BLaER1 (cell line): Measurements from ENCODE around the gene HP.
"Not testable (repeated sequence)": the region's sequence is repeated elsewhere in the genome, so short reads cannot be mapped to it uniquely, and the experiment has no call there.

Experiments used
- H3K27ac ChIP-seq: shearing (Covaris generic); formaldehyde crosslinking; 2 replicates; pipeline ENCODE4 v1.8.1; 2022
- H3K27me3 ChIP-seq: shearing (Covaris generic); formaldehyde crosslinking; 2 replicates; pipeline ENCODE4 v1.8.1; 2022
- H3K36me3 ChIP-seq: shearing (Covaris generic); formaldehyde crosslinking; 2 replicates; pipeline ENCODE4 v1.8.1; 2022
- H3K4me1 ChIP-seq: shearing (Covaris generic); formaldehyde crosslinking; 2 replicates; pipeline ENCODE4 v1.8.1; 2022
- H3K4me2 ChIP-seq: shearing (Covaris generic); formaldehyde crosslinking; 2 replicates; pipeline ENCODE4 v1.8.1; 2022
- H3K4me3 ChIP-seq: shearing (Covaris generic); formaldehyde crosslinking; 2 replicates; pipeline ENCODE4 v1.8.1; 2022
- H3K9ac ChIP-seq: shearing (Covaris generic); formaldehyde crosslinking; 2 replicates; pipeline ENCODE4 v1.8.1; 2022
- H3K9me3 ChIP-seq: shearing (Covaris generic); formaldehyde crosslinking; 2 replicates; pipeline ENCODE4 v1.8.1; 2022
- H4K20me1 ChIP-seq: shearing (Covaris generic); formaldehyde crosslinking; 2 replicates; pipeline ENCODE4 v1.8.1; 2022
- Cebpa-rat ChIP-seq: shearing (Covaris generic); IDR thresholded peaks from 2 replicates; pipeline ENCODE4 v1.8.1; 2022

Gene HP

GRCh38 chr16:72060405-72060804, 6.1 kb downstream of the HP start:
- Histone ChIP-seq H3K9ac (no peak overlapping the region), H3K27me3 (no peaks in the 10 kb centered on the region), H3K4me2 (no peak overlapping the region), H3K27ac (no peak overlapping the region), H4K20me1 (no peaks in the 10 kb centered on the region), H3K4me1 (no peaks in the 10 kb centered on the region), H3K36me3 (0 out of 2 replicates have a peak, but pooled peaks cover 8% of the 10 kb centered on the region), H3K4me3 (no peak overlapping the region), H3K9me3 (no peaks in the 10 kb centered on the region)
- TF ChIP-seq Cebpa-rat: no peak

GRCh38 chr16:72061564-72061963, 7.3 kb downstream of the HP start:
- Histone ChIP-seq H3K4me3 (no peak overlapping the region), H3K36me3 (0 out of 2 replicates have a peak, but pooled peaks cover 8% of the 10 kb centered on the region), H3K9ac (no peak overlapping the region), H3K9me3 (no peaks in the 10 kb centered on the region), H3K4me1 (no peaks in the 10 kb centered on the region), H3K27ac (no peak overlapping the region), H3K4me2 (no peak overlapping the region), H4K20me1 (no peaks in the 10 kb centered on the region), H3K27me3 (no peaks in the 10 kb centered on the region)
- TF ChIP-seq Cebpa-rat: no peak

- Histone ChIP-seq H4K20me1 (no peaks in the 10 kb centered on the region), H3K9ac (no peak overlapping the region), H3K4me2 (no peak overlapping the region), H3K36me3 (0 out of 2 replicates have a peak, but pooled peaks cover 8% of the 10 kb centered on the region), H3K4me3 (no peak overlapping the region), H3K9me3 (no peaks in the 10 kb centered on the region), H3K27ac (no peak overlapping the region), H3K4me1 (0 out of 2 replicates have a peak, but pooled peaks cover 4% of the 10 kb centered on the region), H3K27me3 (no peaks in the 10 kb centered on the region)
- TF ChIP-seq Cebpa-rat: no peak
Measured at GRCh38 chr16:72064361-72064894, 10.1 kb downstream of the HP start.

- Histone ChIP-seq H3K4me1 (0 out of 2 replicates have a peak, but pooled peaks cover 4% of the 10 kb centered on the region), H3K27me3 (no peaks in the 10 kb centered on the region), H3K36me3 (0 out of 2 replicates have a peak, but pooled peaks cover 8% of the 10 kb centered on the region), H4K20me1 (no peaks in the 10 kb centered on the region), H3K4me3 (no peak overlapping the region), H3K9me3 (no peaks in the 10 kb centered on the region), H3K27ac (no peak overlapping the region), H3K4me2 (no peak overlapping the region), H3K9ac (peak overlapping the region; percentile 8; the same call in 1 of the 2 replicates)
- no peak for TF ChIP-seq Cebpa-rat
Measured at GRCh38 chr16:72066747-72067146, 12.4 kb downstream of the HP start.

GRCh38 chr16:72068930-72069329, 14.6 kb downstream of the HP start:
- Histone ChIP-seq H3K4me2 (no peak overlapping the region), H4K20me1 (no peaks in the 10 kb centered on the region), H3K27me3 (no peaks in the 10 kb centered on the region), H3K4me1 (0 out of 2 replicates have a peak, but pooled peaks cover 4% of the 10 kb centered on the region), H3K4me3 (no peak overlapping the region), H3K9ac (no peak overlapping the region), H3K27ac (no peak overlapping the region), H3K36me3 (0 out of 2 replicates have a peak, but pooled peaks cover 8% of the 10 kb centered on the region), H3K9me3 (no peaks in the 10 kb centered on the region)
- TF ChIP-seq Cebpa-rat: no peak

GRCh38 chr16:72072514-72073342, 18.4 kb downstream of the HP start:
- TF ChIP-seq Cebpa-rat: no peak
- H3K4me3 ChIP-seq: no peak overlapping the region
- no peak overlapping the region for H3K27ac ChIP-seq
- no peaks in the 10 kb centered on the region for H3K4me1 ChIP-seq
- H3K9me3 ChIP-seq: no peaks in the 10 kb centered on the region
- no peaks in the 10 kb centered on the region for H3K27me3 ChIP-seq
- H3K9ac ChIP-seq: no peak overlapping the region
- no peaks in the 10 kb centered on the region for H4K20me1 ChIP-seq
- H3K36me3 ChIP-seq: no peaks in the 10 kb centered on the region
- no peak overlapping the region for H3K4me2 ChIP-seq

- H3K4me1 ChIP-seq: no peaks in the 10 kb centered on the region
- H3K9me3 ChIP-seq: no peaks in the 10 kb centered on the region
- H3K36me3 ChIP-seq: 0 out of 2 replicates have a peak, but pooled peaks cover 8% of the 10 kb centered on the region
- TF ChIP-seq Cebpa-rat: no peak
- no peaks in the 10 kb centered on the region for H4K20me1 ChIP-seq
- no peak overlapping the region for H3K4me2 ChIP-seq
- H3K27me3 ChIP-seq: no peaks in the 10 kb centered on the region
- H3K4me3 ChIP-seq: no peak overlapping the region
- no peak overlapping the region for H3K27ac ChIP-seq
- H3K9ac ChIP-seq: no peak overlapping the region
Measured at GRCh38 chr16:72073560-72074230, 19.4 kb downstream of the HP start.

GRCh38 chr16:72075067-72075466, 20.8 kb downstream of the HP start:
- H3K4me3 ChIP-seq, H3K4me1 ChIP-seq, H3K9me3 ChIP-seq, H3K27me3 ChIP-seq, H3K27ac ChIP-seq, H3K9ac ChIP-seq, H4K20me1 ChIP-seq, H3K4me2 ChIP-seq: not testable (repeated sequence)
- H3K36me3 ChIP-seq: peaks cover 14% of the 10 kb centered on the region; the same call in 1 of the 2 replicates

GRCh38 chr16:72076991-72077706, 22.8 kb downstream of the HP start:
- H3K36me3 ChIP-seq: peaks cover 14% of the 10 kb centered on the region; the same call in 1 of the 2 replicates
- not testable (repeated sequence) for H3K27me3 ChIP-seq, H3K27ac ChIP-seq, H3K4me3 ChIP-seq, H3K4me2 ChIP-seq, H4K20me1 ChIP-seq, H3K9ac ChIP-seq, H3K4me1 ChIP-seq
- peaks cover 11% of the 10 kb centered on the region for H3K9me3 ChIP-seq
